Measurements from ENCODE around the gene MYO1G.

- no peak for TF ChIP-seq POLR2A (IDR thresholded peaks at IDR 0.05)
- no peak for TF ChIP-seq CTCF (IDR thresholded peaks at IDR 0.05)
These were observed 9.6 kb downstream of the MYO1G start for GRCh38 chr7:44969049-44969700.

All from adrenal gland (tissue), 5 donors.